ENCODE data around the gene CREB5. TPM values are rescaled to one million over a fixed set of nuclear protein-coding genes. Genes with fewer than 3 reads are reported as not detected.

The CREB5 gene
- total RNA-seq, 2 donors from 2014 or later: 0.53 to 2.6 TPM

GRCh38 chr7:28725045-28725642, 312.8 kb downstream of the CREB5 start:
- H3K9ac ChIP-seq (ENCODE audit: extremely low read depth, low read length, poor library complexity, severe bottlenecking): no peak overlapping the region

DNA sequence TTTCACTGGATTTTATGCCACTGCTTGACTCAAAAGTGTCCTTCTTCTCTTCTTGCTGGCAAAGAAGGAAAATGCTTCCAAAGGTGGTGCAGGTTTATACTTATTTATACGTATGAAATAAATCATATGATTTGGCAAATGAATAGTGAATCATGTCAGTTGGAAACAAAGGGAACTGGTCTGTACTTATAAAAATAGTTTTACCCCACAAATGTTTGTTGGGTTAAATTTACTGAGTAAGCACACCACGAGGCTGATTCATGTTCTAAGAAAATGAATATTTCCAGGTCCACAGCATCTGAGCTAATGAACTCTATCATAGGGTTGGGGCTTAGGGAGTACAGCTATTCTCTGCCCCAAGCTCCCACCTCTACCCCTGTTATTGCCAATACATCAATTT, 313.6 kb downstream of the CREB5 start:
- Histone ChIP-seq H3K9ac (ENCODE audit: extremely low read depth, low read length, poor library complexity, severe bottlenecking) (no peak overlapping the region), H3K9me3 (ENCODE audit: control insufficient read depth, low read length) (no peaks in the 10 kb centered on the region), H3K27me3 (ENCODE audit: control insufficient read depth, insufficient read depth, low read length, poor library complexity, severe bottlenecking) (no peaks in the 10 kb centered on the region), H3K36me3 (ENCODE audit: control insufficient read depth, insufficient read depth, low read length) (no peaks in the 10 kb centered on the region), H3K4me1 (ENCODE audit: control insufficient read depth, insufficient read depth, low read length) (peaks cover 3% of the 10 kb centered on the region), H3K4me3 (ENCODE audit: low read length) (no peak overlapping the region), H3K27ac (ENCODE audit: low read depth, low read length) (no peak overlapping the region)
- Mint-ChIP-seq H3K36me3 (ENCODE audit: low read depth) (no peaks in the 10 kb centered on the region), H3K27me3 (ENCODE audit: insufficient read depth) (no peaks in the 10 kb centered on the region), H3K4me3 (no peak overlapping the region), H3K4me1 (no peaks in the 10 kb centered on the region), H3K27ac (no peak overlapping the region), H3K9me3 (no peaks in the 10 kb centered on the region)
- TF ChIP-seq, protein P1, sequence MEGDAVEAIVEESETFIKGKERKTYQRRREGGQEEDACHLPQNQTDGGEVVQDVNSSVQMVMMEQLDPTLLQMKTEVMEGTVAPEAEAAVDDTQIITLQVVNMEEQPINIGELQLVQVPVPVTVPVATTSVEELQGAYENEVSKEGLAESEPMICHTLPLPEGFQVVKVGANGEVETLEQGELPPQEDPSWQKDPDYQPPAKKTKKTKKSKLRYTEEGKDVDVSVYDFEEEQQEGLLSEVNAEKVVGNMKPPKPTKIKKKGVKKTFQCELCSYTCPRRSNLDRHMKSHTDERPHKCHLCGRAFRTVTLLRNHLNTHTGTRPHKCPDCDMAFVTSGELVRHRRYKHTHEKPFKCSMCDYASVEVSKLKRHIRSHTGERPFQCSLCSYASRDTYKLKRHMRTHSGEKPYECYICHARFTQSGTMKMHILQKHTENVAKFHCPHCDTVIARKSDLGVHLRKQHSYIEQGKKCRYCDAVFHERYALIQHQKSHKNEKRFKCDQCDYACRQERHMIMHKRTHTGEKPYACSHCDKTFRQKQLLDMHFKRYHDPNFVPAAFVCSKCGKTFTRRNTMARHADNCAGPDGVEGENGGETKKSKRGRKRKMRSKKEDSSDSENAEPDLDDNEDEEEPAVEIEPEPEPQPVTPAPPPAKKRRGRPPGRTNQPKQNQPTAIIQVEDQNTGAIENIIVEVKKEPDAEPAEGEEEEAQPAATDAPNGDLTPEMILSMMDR (conservative IDR thresholded peaks at IDR 0.05): no peak
- no peak for DNase-seq
- WGBS, 2 experiments (ENCODE audit: insufficient coverage in 1 of 2, insufficient read length in 1 of 2): 91% methylated on average over 2 of the region's 2 CpGs; no CpG with 5 or more reads in 1 of the 2 experiments

More at GRCh38 chr7:28725045-28725642, 312.8 kb downstream of the CREB5 start:
- H3K27me3 ChIP-seq (ENCODE audit: control insufficient read depth, insufficient read depth, low read length, poor library complexity, severe bottlenecking): no peaks in the 10 kb centered on the region
- TF ChIP-seq, protein P1 (conservative IDR thresholded peaks at IDR 0.05): no peak
- H3K36me3 ChIP-seq (ENCODE audit: control insufficient read depth, insufficient read depth, low read length): no peaks in the 10 kb centered on the region
- 85 to 87% methylated on average over 2 to 3 of the region's 3 CpGs for WGBS, 2 experiments (ENCODE audit: insufficient coverage in 1 of 2, insufficient read length in 1 of 2)
- H3K4me3 Mint-ChIP-seq: no peak overlapping the region
- H3K9me3 ChIP-seq (ENCODE audit: control insufficient read depth, low read length): no peaks in the 10 kb centered on the region
- no peaks in the 10 kb centered on the region for H3K36me3 Mint-ChIP-seq (ENCODE audit: low read depth)
- DNase-seq: no peak
- no peaks in the 10 kb centered on the region for H3K4me1 Mint-ChIP-seq
- no peaks in the 10 kb centered on the region for H3K27me3 Mint-ChIP-seq (ENCODE audit: insufficient read depth)
- H3K27ac Mint-ChIP-seq: no peak overlapping the region
- no peak overlapping the region for H3K27ac ChIP-seq (ENCODE audit: low read depth, low read length)
- H3K9me3 Mint-ChIP-seq: no peaks in the 10 kb centered on the region
- H3K4me3 ChIP-seq (ENCODE audit: low read length): no peak overlapping the region
- H3K4me1 ChIP-seq (ENCODE audit: control insufficient read depth, insufficient read depth, low read length): peaks cover 3% of the 10 kb centered on the region

- H3K27me3 ChIP-seq (ENCODE audit: control insufficient read depth, insufficient read depth, low read length, poor library complexity, severe bottlenecking): no peaks in the 10 kb centered on the region
- no peak for DNase-seq
- Mint-ChIP-seq H3K27me3 (ENCODE audit: insufficient read depth) (no peaks in the 10 kb centered on the region), H3K27ac (no peak overlapping the region), H3K9me3 (no peaks in the 10 kb centered on the region), H3K4me3 (no peak overlapping the region), H3K36me3 (ENCODE audit: low read depth) (no peaks in the 10 kb centered on the region), H3K4me1 (no peaks in the 10 kb centered on the region)
- TF ChIP-seq, protein P1 (conservative IDR thresholded peaks at IDR 0.05): no peak
- no peaks in the 10 kb centered on the region for H3K9me3 ChIP-seq (ENCODE audit: control insufficient read depth, low read length)
- no peak overlapping the region for H3K9ac ChIP-seq (ENCODE audit: extremely low read depth, low read length, poor library complexity, severe bottlenecking)
- peaks cover 3% of the 10 kb centered on the region for H3K4me1 ChIP-seq (ENCODE audit: control insufficient read depth, insufficient read depth, low read length)
- WGBS, 2 experiments (ENCODE audit: insufficient coverage in 1 of 2, insufficient read length in 1 of 2): 79% methylated on average over 1 of the region's 1 CpG; no CpG with 5 or more reads in 1 of the 2 experiments
- no peaks in the 10 kb centered on the region for H3K36me3 ChIP-seq (ENCODE audit: control insufficient read depth, insufficient read depth, low read length)
- no peak overlapping the region for H3K27ac ChIP-seq (ENCODE audit: low read depth, low read length)
- H3K4me3 ChIP-seq (ENCODE audit: low read length): no peak overlapping the region
Observed at GRCh38 chr7:28726555-28726954, 314.2 kb downstream of the CREB5 start.
